Stimulated activated CD8-positive, alpha-beta memory T cell treated with anti-CD3 and anti-CD28 coated beads, Interleukin-4, amount 100 ng/mL, for 24 hours (primary cell): ENCODE results near the gene PTPRD.
"Not testable (repeated sequence)": the region's sequence is repeated elsewhere in the genome, so short reads cannot be mapped to it uniquely, and the experiment has no call there.

Experiments
- DNase-seq: peaks from one replicate; pipeline ENCODE4 v3.0.0-alpha.2; 2020; ENCODE audit warnings: low read depth

Gene PTPRD

DNA sequence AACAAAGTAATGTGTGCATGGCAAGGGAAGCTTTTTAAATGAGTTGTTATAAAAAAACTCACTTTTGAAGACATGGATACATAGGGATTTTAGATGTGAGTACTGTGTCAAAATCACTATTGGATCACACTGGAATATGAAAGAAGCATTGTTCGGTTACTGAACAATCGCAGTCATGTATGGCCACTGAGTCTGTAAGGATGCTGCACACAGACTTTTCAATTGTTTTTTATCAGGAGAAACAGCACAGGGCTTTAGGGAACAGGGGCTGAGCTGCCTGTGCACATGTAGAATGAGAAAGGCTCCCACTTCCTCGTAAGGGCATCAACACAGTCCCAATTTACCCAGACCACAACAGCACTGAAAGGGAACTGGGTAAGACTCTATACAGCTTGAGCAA, 1479.3 kb downstream of the PTPRD start:
- DNase-seq, result no peak

DNA sequence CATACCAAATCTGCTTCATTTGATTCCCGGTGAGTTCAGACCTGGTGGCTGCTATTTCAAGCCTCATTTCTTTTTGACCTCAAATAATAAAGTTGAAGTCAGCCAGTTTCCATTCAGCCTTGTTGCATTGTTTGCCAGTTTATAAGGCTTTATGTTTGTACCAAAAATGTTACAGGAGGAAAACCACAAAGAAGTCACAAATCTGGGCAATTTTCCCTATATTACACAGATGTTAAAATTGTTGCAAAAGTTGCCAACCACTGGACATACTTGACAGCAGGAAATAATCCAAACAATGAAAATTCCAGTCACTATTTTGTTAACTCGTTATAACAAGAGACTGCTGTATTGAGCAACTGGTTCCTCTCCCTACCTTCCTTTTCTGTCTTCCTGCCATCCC, 1488.2 kb downstream of the PTPRD start:
- no peak for DNase-seq

DNA sequence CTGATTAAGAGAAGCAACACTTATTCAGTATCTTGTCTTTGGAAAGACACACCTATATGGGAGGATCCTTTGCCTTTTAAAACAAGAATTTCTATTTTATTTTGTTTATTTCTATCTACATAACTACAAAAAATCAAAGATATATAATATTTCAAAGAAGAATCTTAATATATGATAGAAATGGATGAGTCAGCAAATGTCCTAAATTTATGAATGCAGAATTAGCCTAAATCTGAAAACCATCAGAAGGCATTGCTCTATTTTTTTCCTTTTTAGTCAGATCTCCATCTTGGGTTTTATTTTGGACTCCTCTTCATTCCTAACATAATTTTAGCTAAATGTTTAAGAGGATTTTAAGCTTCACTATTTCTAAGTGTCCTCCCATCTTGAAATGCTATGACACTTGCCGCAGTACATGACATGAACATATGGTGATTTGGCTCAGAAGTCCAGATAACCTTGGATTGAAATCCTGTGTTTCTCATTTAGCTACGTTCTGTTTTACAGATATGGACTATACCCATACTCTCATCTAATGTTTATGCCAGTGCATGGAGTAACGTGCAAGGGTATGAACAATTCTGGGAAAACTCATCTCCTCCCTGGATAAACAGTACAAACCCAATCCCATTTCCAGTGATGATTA, 1490.4 kb downstream of the PTPRD start:
- DNase-seq, result no peak

DNA sequence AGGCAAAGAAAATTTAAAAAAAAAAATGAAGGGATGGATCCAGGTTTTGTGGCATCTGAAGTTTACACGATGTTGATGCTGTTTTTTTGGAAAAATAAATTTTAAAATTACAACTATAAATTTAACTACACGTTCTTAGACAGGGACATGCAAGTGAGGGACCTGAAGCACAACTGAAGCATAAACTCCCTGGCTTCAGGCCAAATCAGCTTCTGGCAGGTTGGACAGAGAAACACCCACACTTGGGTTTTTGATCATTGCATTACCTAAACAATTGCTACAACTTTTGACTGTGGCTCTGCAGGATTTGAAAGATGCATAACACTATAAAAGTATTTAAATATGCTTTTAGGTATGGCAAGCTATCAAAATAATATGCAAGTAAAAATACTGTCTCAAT, 1494.9 kb downstream of the PTPRD start:
- DNase-seq, result no peak

DNA sequence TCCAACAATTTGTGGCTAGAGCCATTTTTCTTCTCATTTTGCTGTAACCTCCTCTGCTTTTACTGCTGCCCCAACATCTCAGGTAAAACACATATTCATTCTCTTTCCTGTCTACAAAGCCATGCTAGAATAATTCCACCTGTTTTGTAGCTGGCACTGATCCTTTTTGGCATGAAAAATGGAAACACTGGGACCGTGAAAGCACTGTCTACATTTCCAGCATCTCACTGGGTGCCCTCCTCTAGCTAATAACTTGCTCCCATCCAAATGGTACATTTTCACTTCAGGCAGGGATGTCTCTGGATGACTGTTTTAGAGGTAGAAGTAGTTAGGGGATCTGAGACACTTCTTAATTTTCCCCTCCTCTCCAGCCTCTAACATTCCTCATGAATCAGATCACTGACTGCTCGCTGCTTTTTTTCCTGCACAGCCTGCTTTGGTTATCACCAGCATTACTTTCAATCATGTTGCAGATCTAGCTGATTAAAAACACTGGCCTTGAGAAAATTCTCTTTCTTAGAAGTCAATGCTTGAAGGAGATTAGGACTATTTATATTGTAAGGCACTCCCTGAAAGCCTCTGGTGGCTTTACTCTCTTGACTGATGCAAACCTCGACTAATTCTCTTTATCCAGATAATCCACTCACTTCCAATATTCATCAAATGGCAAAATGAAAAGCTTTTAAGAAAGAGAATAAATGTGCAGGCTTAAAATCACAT, 1500.6 kb downstream of the PTPRD start:
- no peak for DNase-seq

DNA sequence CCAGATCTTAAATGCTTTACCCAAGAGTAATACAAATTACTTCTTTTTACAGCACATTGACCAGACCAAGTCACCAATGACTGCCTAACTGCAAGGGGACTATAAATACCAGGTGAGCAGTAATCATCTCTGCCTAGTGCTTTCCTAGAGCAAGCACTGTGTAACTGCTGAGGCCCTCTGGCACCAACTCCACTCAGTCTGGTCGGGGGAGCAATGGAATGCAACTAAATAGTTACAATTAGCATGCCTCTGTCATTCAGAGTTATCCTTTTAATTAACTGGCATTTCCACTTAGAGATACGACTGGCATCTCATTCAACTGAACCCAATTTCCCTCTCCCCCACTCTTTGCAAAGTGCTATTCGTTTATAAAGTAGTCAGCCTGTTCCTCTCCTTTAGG, 1504.2 kb downstream of the PTPRD start:
- no peak for DNase-seq

DNA sequence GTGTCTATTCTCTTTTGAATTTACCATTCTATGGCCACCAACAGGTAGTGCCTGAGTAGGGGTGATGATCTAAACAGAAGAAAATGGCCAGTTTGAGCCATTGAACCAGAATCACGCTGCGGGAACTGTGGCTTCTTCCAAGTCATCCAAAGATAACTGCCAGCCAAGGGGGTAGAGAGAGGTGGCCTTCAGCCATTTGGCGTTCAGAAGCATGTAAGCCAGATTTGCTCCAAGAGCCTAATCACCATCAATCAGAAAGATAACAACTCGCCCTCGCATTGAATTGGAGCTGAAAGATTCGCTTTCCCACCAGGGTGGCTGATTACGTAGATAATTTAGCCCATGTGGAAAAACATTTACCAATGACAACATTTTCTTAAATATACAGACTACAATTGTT, 1510.5 kb downstream of the PTPRD start:
- no peak for DNase-seq

DNA sequence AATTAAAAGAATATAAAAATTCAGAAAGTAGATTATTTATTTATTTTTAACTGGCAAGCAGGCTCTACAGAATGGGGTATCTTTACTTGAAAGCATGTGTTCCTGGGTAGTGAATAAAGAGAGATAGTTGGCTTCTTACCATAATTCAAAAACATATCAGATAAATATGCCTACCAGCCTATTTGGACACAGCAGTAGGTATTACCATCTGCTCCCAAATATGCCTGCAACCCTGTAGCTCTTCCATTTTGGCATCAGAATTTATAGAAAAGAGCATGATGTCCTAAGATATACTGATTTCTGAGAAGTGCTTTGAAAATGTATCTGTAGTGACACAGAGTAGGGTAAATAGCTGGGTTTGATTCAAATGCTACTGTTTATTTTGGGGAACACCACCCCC, 1512.7 kb downstream of the PTPRD start:
- no peak for DNase-seq

DNA sequence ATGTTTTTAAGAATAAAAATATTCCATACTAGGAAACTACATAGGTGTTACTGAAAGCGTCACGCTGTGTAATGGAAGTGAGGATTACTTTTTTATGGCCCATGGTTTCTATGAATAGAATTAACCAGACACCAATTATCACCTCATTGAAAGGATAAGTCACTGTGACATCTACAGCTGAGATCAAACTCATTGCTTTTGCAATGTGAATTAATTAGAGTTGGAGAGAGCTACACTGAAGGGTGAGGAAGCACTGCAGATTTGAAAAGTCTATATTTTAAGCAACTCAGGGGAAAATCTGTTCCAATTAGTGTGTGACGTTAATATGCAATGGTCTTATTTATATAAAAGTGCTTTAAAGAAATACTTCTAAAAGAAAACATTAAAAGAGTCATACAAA, 1513.2 kb downstream of the PTPRD start:
- no peak for DNase-seq

DNA sequence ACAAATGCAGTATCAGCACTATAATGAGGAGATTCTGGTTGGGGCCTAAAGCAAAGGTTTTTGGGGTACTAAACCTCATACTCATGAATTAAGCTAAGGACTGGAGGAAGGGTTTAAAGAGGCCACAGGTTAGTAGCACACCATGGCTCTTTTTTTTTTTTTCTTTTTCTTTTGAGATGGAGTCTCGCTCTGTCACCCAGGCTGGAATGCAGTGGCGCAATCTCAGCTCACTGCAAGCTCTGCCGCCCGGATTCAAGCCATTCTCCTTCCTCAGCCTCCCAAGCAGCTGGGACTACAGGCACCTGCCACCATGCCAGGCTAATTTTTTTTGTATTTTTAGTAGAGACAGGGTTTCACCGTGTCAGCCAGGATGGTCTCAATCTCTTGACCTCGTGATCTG, 1515.5 kb downstream of the PTPRD start:
- DNase-seq, result not testable (repeated sequence)

DNA sequence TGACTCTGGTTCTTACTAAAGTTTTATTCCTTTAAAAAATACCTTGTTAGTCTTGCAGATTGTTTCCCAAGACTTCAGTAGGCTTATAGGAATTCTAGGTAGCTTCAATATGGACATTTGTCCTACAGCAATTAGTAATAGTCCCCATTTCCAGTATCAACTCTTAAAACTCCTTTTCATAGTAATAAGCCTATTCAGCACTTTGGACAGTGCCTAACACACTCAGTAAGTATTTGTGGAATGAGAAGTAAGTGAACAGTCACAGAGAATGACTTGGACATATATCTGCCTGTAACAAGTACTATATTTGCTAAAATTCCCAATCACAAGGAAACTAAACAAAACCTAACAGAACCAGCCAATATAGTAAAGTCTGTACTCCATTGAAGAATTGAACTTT, 1521.4 kb downstream of the PTPRD start:
- no peak for DNase-seq

DNA sequence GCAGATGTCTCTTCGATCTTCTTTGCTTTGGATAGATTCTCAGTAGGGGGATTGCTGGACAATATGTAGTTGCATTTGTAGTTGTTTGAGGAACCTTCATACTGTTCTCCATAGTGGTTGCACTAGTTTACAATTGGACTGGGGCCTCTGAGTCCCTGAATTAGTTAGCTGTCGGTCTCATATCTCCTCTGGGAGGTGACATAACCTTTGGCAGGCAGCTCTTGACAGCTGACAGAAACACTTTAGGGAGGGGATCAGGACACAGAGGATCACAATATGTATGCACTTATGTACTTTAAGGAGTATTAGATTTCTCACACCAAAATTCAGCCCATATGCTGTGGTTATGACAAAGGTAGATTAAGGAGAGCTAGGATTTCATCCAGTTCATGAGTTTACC, 1533.3 kb downstream of the PTPRD start:
- no peak for DNase-seq

DNA sequence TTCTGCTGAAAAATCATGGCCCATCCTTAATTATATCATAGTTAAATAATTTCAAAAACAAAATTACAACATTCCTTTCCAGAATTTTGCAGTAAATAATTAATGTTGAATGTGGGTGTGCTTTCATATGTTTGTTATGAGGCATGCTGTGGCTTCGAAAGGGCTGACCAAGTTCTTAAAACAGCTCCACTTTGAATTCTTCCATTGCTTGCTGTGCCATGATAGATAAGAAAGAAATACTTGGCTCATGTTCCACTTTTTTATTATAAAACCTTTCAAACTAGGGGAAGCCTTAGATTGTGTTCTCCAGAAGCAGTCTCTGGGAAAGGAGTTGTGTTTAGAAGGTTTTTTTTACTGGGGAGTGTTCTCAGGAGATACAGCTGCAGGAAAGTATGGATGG, 1534.5 kb downstream of the PTPRD start:
- no peak for DNase-seq

DNA sequence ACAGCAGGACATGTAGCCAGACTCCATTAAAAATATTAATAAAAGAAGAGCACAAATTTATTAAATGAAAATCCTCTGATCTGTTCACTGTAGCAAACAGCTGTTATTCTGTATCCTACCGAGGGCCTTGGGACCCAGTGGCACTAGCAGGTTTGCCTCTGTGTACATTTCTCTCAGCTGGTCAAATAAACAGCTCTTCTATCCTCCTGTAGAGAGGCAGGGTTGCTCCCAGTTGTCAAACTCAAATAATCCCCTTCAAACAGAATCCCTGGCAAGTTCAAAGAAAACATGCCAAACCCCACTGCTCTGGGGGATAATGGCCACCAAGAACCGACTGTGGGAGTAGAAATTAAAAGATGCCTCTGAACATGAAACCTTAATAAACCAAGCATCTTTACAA, 1551.2 kb downstream of the PTPRD start:
- DNase-seq, result no peak

DNA sequence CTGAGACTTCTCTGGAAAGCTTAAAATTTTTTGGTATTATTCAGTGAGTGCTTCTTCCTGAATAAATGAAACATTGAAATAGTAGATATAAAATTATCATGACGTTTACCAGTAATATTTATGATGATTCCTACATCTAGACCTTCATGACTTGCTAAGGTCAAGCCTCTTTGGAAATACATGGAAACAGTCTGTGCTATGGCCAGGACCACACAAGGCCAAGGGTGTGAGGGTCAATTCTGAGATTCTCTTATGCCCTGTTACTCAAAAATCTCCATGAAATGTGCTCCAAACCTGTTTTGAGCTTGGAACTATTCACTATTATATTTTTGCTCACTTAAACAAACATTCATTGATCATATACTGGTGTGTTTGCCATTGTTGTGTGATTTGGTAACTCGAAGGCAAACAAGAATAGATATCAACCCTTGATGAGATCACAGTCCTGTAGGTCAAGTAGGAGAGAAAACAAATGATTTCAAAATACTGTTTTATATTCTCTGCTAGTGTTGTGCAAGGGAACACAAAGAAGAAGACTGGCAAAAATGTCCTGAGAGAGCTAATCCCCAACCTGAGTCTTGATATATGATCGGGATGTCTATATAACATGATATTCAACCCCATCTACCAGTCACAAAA, 1558.3 kb downstream of the PTPRD start:
- DNase-seq, result no peak

DNA sequence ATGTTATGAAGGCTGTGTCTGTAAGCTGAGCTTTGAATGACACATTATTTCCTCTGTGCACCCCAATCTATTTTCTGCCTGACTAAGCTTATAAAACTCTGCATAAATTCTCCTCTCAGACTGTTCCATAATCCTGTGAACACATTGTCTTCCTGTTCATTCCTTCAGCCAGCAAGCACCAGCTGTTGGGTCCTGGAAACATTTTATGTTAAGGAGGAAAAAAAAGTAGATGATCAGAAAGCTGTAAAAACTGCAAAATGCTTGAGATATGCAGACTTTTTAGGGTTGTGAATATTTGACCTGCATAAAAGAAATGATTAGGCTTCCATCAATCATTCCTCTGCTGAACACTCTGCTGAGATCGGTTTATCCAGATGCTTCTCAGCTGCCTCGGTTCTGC, 1567.2 kb downstream of the PTPRD start:
- no peak for DNase-seq

DNA sequence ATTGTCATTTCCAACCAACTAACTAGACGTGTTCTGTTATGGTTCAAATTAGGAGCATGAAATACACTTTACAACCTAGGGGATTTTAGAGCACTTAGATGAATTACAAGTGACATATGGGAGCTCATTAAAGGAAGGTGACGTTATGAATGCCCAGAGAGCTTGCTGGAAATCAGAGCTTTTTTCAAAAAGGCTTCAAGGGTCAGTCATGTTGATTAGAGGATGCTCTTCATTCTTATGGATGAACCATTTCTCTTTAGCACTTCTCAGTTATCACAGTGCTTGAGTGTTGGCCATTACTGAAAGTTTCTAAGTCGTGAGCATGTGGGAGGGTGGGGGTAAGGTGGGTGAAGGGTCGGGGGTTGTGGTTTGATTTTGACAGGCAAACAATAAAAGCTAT, 1567.7 kb downstream of the PTPRD start:
- no peak for DNase-seq

DNA sequence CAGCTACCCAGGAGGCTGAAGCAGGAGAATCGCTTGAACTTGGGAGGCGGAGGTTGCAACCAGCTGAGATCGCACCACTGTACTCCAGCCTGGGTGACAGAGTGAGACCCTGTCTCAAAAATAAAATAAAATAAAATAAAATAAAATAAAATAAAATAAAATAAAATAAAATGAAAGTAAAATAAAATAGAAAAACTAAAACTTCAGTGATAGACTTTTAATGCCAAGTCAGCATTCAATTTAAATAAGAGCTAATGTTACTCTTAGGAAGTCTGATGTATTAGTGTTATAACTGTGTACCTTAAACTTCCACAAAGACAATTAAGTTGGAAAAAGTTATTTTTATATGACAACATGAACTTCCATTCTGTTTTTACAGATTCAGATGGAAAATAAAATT, 1569.0 kb downstream of the PTPRD start:
- DNase-seq, result not testable (repeated sequence)

DNA sequence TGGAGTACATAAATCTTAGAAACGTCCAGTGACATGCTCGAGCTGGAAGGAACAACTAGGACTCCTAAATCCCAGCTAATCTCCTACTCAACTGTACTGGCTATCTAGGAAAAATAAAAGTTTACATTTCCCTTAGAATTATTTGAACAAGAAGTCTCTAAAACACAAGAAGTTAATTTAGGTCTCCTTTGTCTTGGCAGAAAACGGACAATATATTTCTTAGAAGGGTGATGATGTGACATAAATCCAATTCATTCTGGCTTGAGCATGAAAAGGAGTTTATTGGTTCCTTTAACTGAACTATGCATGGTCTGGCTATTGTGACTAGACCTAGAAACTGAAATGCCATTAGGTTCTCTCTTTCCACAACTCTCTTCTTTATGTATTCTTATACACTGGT, 1571.0 kb downstream of the PTPRD start:
- DNase-seq, result no peak

DNA sequence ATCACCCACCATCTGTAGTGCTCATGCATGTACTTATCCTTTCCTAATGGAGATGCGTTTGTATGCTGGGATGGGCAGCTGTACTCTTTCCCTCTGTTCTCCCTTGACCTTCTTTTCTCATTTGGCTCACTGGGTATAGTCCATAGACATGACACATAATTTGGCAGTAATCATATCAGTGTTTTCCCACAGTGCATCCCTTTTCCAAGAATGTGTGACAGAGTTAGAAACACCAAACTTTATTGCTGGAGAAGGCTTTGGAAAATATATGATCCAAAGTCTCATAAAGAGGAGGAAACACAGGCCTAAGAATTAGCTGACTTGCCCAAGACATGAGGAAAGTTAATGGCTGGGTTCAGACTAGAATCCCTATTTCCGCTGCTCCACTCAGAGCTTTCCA, 1579.8 kb downstream of the PTPRD start:
- DNase-seq, result no peak

DNA sequence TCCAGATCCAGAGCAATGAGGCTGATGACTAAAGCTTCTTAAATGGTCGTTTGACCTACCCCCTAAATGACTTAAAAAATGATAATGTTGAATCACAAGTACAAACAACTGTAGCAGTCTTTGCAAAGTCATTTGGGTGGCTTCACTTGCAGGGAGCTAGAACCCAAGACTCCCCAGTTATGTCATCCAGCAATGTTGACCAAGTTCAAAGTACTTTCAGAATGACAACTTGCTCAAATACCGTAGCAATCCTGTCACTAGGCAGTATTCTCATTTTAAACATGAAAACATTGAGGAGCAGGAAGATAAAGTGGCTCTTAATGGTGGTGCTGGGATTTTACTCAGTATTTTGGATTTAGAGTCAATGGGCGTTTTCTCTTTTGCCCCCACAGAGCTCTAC, 1596.2 kb downstream of the PTPRD start:
- DNase-seq, result no peak

DNA sequence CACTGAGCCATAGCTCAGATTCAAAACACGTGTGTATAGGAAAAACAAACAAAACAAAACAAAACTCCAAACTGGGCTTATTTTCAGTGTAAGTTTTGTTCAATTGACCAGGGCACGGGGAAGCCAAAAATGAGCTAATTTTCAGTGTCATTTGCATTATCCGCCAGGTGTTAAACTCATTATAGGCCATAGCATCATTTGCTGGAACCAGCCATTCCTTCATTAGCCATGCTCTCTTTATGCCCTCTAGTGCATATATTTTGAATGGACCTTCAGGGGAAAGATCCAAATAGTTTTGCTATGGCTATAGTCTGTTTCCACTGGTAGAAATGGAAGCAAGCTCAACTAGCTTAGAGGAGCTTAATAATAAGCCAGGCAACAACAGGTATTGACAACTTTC, 1608.0 kb downstream of the PTPRD start:
- no peak for DNase-seq

DNA sequence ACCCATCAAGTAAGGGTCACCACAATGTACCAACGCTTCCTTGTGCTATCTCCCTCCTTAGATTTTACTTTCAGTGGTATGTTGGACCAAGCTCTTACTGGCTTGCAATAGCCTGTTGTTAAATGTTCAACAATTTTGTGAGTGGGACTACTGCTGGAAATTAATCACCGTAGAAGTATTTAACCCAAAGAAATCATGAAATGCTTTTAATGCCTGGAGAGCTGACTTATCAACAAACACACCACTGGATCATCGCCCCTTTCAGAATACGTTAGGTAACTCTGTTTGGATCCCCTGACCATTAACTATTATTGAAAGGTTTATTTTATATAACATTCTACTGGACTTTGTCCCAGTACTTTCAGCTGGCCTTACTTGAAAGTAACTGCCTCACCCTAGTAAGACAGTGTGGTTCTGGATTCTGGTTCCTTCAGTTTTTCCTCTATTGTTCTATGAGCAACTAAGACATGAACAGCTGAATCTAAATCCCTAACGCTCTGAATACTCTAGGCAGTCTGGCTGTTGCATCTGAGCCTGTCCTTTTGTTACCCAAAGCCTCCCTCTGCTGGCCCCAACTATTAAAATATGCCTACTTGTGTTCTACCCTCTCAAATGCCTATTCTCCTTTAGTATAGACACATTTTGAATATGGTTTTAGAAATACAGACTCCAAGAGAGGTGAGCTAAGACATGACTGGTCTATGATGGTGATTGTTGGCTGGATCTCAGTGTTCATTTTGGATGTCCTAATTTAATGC, 1609.8 kb downstream of the PTPRD start:
- DNase-seq, result no peak
